ENCODE measurements around the gene ZNF423.
"Not testable (repeated sequence)": the region's sequence is repeated elsewhere in the genome, so short reads cannot be mapped to it uniquely, and the experiment has no call there.

Gene ZNF423

DNA sequence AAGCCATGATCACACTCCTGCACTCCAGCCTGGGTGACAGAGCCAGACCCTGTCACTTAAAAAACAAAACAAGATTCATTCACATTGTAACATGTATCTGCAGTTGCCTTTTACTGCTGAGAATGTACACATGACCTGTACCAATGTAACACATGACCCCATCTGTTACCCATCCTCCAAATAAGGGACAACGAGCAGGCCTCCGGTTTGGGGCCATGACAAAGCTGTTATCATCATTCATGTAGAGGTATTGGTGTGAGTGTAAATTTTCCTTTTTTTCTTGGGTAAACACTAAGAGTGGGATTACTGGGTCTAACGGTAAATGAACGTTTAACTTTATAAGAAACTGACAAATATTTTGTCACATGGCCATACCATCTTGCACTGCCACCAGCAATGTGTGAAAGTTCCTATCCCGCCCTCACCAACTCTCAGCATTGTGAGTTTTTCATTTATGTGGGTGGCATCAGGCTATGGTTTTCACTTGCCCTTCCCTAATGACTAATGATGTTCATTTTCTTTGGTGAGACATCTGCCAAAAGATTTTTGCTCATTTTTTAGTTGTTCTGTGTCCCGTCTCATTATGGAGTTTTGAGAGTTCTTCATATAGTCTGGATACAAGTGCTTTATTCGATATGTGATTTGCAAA, 336.8 kb downstream of the ZNF423 start:
- Histone ChIP-seq H3K36me3 (ENCODE audit: control insufficient read depth, insufficient read depth, low read length) (no peaks in the 10 kb centered on the region), H3K4me1 (ENCODE audit: control insufficient read depth, insufficient read depth, low read length) (no peaks in the 10 kb centered on the region), H3K27me3 (ENCODE audit: control insufficient read depth, insufficient read depth, low read length) (no peaks in the 10 kb centered on the region), H3K27ac (ENCODE audit: low read depth, low read length) (no peak overlapping the region), H3K9ac (ENCODE audit: low read length) (no peak overlapping the region), H3K4me3 (ENCODE audit: low read length) (no peak overlapping the region)

DNA sequence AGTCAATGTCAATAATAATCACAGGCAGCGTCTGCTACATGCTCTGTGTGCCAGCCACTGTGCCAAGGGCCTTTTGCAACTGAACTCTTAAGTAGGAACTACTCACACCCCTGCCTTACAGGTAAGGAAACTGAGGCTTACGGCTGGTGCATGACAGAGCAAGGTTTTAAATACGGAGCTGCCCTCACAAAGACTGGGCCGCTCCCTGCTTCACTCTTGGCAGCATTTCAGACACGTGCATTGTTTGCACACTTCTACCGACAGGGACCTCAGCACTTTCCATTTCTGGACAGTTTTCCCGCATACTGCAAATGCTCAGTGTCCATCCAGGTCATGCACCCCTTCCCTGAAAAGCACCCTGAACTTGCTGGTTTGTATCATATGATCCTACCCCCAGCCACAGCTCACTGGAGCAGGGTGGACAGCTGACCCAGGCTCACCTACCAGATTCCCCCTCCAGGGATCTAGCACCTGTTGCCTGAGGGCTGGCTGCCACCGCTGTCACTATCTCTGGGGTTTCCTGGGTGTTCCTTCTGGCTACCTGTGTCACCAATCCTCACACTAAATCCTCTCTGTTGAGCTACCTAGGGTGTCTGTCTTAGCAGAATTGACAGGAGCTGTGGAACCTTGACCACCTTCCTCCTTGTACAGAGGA, 339.4 kb downstream of the ZNF423 start:
- no peaks in the 10 kb centered on the region for H3K4me1 ChIP-seq (ENCODE audit: control insufficient read depth, insufficient read depth, low read length)

DNA sequence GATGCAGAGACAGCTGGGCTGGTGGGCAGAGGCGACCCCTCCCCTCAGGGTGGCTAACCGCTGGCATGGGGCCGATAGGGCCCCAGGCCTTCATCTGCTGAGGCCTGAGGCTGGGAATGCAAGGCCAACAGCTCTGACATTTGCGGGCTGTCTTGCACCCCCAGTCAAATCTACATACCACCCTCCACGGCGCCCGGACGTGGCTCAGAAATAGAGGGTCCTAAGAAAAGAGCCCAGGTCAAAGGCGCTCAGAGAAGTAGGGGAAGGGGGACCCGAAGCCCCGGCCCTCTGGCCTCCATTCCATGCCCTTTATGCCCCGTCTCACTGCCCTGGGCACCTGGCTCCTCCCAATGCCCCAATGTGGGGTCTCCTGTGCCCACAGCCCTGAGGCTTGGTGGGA, 340.1 kb downstream of the ZNF423 start:
- no peaks in the 10 kb centered on the region for H3K27me3 ChIP-seq (ENCODE audit: control insufficient read depth, insufficient read depth, low read length)
- H3K27ac ChIP-seq (ENCODE audit: low read depth, low read length), result no peak overlapping the region
- no peak overlapping the region for H3K9ac ChIP-seq (ENCODE audit: low read length)
- H3K36me3 ChIP-seq (ENCODE audit: control insufficient read depth, insufficient read depth, low read length), result no peaks in the 10 kb centered on the region
- H3K4me1 ChIP-seq (ENCODE audit: control insufficient read depth, insufficient read depth, low read length), result no peaks in the 10 kb centered on the region
- no peak overlapping the region for H3K4me3 ChIP-seq (ENCODE audit: low read length)

More for the DNA sequence above, 339.4 kb downstream of the ZNF423 start:
- Histone ChIP-seq H3K36me3 (ENCODE audit: control insufficient read depth, insufficient read depth, low read length) (no peaks in the 10 kb centered on the region), H3K27me3 (ENCODE audit: control insufficient read depth, insufficient read depth, low read length) (no peaks in the 10 kb centered on the region), H3K9ac (ENCODE audit: low read length) (no peak overlapping the region), H3K4me3 (ENCODE audit: low read length) (no peak overlapping the region), H3K27ac (ENCODE audit: low read depth, low read length) (no peak overlapping the region)

DNA sequence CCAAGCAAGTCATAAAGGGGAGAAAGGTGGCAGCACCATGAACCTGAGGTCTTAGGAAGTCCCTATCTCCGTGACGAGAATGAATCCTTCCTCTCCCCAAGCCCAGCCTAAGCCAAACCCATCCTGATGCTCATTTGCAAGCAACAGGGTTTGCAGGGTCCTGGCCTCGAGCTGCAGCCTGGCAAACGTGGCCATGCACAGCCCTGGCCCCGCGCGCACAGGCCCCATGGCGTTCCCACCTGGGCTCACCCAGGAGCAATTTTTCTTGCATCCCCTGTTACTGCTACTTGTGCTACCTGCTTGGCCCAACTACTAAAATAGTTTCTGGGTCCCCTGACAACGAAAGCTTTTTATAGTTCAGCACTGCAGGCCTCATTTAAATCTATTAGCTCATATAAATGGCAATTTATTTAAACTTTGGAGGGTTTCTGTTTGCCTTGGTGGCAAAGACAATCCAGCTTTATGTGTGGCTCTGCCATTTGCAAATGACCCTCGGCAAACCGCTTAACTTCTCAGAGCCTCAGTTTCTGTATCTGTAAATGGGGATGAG, 340.8 kb downstream of the ZNF423 start:
- H3K4me3 ChIP-seq (ENCODE audit: low read length), result no peak overlapping the region
- H3K4me1 ChIP-seq (ENCODE audit: control insufficient read depth, insufficient read depth, low read length), result no peaks in the 10 kb centered on the region
- H3K27me3 ChIP-seq (ENCODE audit: control insufficient read depth, insufficient read depth, low read length), result no peaks in the 10 kb centered on the region
- no peak overlapping the region for H3K27ac ChIP-seq (ENCODE audit: low read depth, low read length)
- no peak overlapping the region for H3K9ac ChIP-seq (ENCODE audit: low read length)
- H3K36me3 ChIP-seq (ENCODE audit: control insufficient read depth, insufficient read depth, low read length), result no peaks in the 10 kb centered on the region

DNA sequence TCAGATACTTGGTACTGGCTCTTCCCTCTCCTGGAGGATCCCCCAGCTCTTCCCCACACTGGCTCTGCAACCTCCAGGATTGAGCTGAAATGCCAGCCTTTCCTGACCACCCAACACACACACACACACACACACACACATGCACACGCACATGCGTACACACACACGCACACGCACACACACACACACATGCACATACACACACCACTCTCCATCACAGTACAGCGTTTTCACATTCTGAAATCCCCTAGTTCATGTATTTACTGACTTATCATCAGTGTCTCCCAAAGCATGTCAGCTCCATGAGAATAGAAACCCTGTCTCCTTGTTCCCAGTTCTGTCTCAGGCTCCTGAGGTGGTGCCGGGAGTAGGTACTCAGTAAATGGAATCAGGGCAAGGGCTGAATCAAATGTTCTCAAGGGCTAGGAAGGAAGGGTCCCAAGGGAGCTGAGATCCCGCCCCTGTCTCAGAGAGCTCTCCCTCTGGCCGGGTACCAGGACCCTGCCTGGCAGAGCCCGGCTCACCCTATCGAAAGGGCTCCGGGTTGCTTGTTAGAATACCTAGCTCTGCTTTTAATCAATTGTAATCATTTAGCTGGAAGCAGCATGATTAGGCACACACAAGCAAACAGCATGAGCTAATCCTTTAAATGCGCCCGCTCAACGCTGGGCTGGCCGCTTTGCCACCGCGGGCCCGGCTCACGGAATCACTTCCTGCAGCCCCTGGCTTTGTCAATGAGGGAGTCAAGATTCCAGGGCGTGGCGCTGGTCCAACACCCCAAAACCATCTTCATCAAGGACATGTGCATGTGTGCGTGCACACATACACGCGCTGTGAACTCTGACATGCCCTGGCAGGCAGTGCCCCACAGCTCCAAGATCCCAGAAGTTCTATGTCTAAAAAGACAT, 341.6 kb downstream of the ZNF423 start:
- no peak overlapping the region for H3K9ac ChIP-seq (ENCODE audit: low read length)
- no peak overlapping the region for H3K4me3 ChIP-seq (ENCODE audit: low read length)
- no peak overlapping the region for H3K27ac ChIP-seq (ENCODE audit: low read depth, low read length)
- no peaks in the 10 kb centered on the region for H3K36me3 ChIP-seq (ENCODE audit: control insufficient read depth, insufficient read depth, low read length)
- no peaks in the 10 kb centered on the region for H3K27me3 ChIP-seq (ENCODE audit: control insufficient read depth, insufficient read depth, low read length)
- H3K4me1 ChIP-seq (ENCODE audit: control insufficient read depth, insufficient read depth, low read length), result no peaks in the 10 kb centered on the region

DNA sequence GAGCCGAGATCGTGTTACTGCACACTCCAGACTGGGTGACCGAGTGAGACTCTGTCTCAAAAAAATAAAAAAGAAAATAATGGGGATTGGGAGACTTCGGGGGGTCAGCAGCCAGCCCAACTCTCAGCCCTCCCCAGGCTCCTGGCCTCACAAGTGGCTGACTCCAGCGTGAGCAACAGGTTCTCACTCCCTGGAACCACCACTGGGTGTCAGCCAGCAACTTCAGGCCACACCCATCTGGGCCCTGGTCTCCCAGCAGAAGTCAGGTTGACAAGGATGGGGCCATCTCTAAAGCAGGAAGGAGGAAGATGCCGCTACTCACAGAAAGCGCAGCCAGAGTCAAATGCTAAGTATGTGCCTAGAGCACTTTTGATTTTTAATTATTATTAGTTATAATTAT, 342.9 kb downstream of the ZNF423 start:
- Histone ChIP-seq H3K36me3 (ENCODE audit: control insufficient read depth, insufficient read depth, low read length) (no peaks in the 10 kb centered on the region), H3K9ac (ENCODE audit: low read length) (no peak overlapping the region), H3K27ac (ENCODE audit: low read depth, low read length) (no peak overlapping the region), H3K27me3 (ENCODE audit: control insufficient read depth, insufficient read depth, low read length) (no peaks in the 10 kb centered on the region), H3K4me1 (ENCODE audit: control insufficient read depth, insufficient read depth, low read length) (no peaks in the 10 kb centered on the region), H3K4me3 (ENCODE audit: low read length) (no peak overlapping the region)

DNA sequence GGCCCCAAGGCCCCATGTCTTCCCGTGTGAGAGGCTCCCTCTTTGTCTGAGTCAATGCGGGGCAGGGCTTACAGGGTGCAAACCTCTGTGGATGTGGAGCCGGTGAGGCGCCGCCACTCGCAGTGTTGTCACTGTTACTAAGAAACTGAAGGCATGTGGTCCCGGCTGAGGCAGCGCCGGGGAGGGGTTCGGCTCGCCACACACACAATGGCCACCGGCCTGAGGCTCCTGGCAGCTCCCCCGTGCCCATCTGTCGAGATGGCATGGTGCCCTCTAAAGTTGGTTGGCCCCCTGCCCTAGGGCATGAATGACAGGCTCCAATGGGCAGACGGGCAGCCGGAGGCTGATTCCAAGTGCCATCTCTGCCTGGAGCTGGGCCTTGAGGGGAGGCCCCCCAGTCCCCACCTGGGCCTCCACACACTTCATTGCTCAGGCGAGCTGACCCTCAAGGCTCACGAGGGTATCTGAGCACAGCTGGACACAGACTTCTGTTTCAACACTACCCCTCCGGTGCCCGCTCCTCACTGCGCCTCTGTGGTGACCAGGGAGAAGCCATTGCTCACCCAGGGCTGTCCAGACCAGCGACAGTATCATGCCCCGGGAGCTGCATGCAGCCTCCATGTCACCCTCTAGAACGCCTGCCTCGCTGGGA, 345.1 kb downstream of the ZNF423 start:
- Histone ChIP-seq H3K4me3 (ENCODE audit: low read length) (no peak overlapping the region), H3K9ac (ENCODE audit: low read length) (no peak overlapping the region), H3K27ac (ENCODE audit: low read depth, low read length) (no peak overlapping the region), H3K4me1 (ENCODE audit: control insufficient read depth, insufficient read depth, low read length) (no peaks in the 10 kb centered on the region), H3K36me3 (ENCODE audit: control insufficient read depth, insufficient read depth, low read length) (no peaks in the 10 kb centered on the region), H3K27me3 (ENCODE audit: control insufficient read depth, insufficient read depth, low read length) (no peaks in the 10 kb centered on the region)

DNA sequence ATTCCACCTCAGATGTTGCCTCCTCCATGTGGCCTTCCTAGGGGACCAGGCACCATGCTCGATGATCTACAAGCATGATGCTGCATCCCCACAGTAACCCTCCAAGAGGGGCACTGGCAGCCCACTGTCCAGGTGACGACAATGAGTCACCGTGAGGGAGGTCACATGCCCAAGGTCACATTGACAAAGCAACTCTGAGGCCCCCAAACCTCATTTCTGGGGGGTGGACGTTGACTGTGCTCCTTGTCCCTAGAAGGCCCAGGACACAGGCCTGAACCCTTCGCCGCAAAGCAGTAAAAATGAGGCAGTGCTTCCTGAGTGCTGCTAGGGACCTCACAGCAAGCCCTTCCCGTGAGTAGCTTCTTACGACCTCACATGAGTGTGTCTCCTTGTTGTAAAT, 345.8 kb downstream of the ZNF423 start:
- Histone ChIP-seq H3K4me1 (ENCODE audit: control insufficient read depth, insufficient read depth, low read length) (no peaks in the 10 kb centered on the region), H3K27me3 (ENCODE audit: control insufficient read depth, insufficient read depth, low read length) (no peaks in the 10 kb centered on the region), H3K4me3 (ENCODE audit: low read length) (no peak overlapping the region), H3K9ac (ENCODE audit: low read length) (no peak overlapping the region), H3K36me3 (ENCODE audit: control insufficient read depth, insufficient read depth, low read length) (no peaks in the 10 kb centered on the region), H3K27ac (ENCODE audit: low read depth, low read length) (no peak overlapping the region)

DNA sequence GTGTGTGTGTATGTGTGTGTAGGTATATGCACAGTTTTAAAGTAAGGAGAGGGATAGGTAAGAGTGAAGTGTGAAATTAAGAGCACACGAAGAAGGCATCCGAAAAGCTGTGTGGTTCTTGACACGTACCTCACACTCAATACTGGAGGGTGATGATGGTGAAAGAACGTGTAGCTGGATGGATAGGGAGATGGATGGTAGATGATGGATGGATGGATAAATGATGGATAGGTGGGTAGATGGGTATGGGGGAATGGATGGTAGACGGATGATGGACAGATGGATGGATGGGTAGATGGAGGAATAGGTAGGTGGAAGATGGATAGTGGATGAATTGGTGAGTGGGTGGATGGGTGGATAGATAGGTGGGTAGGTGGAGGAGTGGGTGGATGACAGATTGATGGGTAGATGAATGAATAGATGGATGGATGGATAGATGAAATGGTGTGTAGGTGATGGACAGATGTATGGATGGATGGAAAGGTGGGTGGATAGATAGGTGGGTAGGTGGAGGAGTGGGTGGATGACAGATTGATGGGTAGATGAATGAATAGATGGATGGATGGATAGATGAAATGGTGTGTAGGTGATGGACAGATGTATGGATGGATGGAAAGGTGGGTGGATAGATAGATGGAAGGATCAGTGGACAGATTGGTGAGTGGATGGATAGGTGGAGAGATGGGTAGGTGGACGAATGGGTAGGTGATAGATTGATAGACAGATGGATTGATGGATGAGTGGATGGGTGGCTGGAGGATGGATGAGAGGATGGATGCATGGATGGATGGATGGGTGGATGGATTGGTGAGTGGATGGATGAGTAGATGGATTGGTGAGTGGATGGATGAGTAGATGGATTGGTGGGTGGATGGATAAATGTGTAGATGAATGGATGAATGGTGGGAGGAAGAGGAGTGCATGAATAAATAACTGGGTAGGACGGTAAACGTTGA, 349.6 kb downstream of the ZNF423 start:
- not testable (repeated sequence) for H3K4me1 ChIP-seq (ENCODE audit: control insufficient read depth, insufficient read depth, low read length); H3K27me3 ChIP-seq (ENCODE audit: control insufficient read depth, insufficient read depth, low read length); H3K4me3 ChIP-seq (ENCODE audit: low read length); H3K9ac ChIP-seq (ENCODE audit: low read length); H3K27ac ChIP-seq (ENCODE audit: low read depth, low read length); H3K36me3 ChIP-seq (ENCODE audit: control insufficient read depth, insufficient read depth, low read length)

DNA sequence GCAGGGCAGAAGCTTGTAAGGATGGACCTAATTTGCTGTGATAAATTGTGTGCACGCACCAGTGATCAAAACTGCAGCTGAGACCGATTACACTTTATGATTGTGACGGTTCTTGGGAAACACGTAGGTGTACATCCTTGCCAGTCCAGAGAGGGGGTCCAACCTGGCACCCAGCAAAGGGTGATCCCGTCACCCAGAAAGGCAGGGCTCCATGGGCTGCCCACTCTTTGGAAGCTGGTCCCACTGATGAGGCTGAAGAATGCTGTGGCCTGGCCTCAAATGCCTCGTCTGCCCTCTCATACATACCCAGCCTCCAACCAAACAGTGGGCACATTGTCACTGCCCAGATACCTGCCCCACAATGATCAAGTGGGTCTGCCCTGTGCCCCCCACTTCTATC, 350.4 kb downstream of the ZNF423 start:
- Histone ChIP-seq H3K27me3 (ENCODE audit: control insufficient read depth, insufficient read depth, low read length) (no peaks in the 10 kb centered on the region), H3K4me3 (ENCODE audit: low read length) (no peak overlapping the region), H3K36me3 (ENCODE audit: control insufficient read depth, insufficient read depth, low read length) (no peaks in the 10 kb centered on the region)

DNA sequence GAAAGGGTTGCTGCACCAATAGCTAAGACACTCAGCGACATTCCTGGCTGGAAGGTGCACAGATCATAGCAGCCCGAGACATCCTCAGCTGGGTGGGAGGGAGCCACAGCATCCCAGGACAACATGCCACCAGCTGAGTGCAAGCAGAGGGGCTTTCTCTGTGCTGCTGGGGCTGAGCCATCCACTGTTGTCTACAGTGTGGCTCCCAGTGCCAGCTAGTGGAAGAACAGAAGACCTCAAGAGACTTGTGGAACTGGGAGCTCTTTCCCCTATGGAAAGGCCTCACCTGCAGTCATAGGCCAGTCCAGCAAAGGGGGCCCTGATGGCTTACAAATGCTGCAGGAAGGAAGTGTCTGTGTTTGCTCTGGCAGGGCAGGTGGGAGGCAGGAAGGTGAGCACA, 351.3 kb downstream of the ZNF423 start:
- no peak overlapping the region for H3K4me3 ChIP-seq (ENCODE audit: low read length)
- no peaks in the 10 kb centered on the region for H3K27me3 ChIP-seq (ENCODE audit: control insufficient read depth, insufficient read depth, low read length)
- no peak overlapping the region for H3K9ac ChIP-seq (ENCODE audit: low read length)
- no peaks in the 10 kb centered on the region for H3K36me3 ChIP-seq (ENCODE audit: control insufficient read depth, insufficient read depth, low read length)
- H3K4me1 ChIP-seq (ENCODE audit: control insufficient read depth, insufficient read depth, low read length), result no peaks in the 10 kb centered on the region
- no peak overlapping the region for H3K27ac ChIP-seq (ENCODE audit: low read depth, low read length)

More for the DNA sequence above, 350.4 kb downstream of the ZNF423 start:
- Histone ChIP-seq H3K4me1 (ENCODE audit: control insufficient read depth, insufficient read depth, low read length) (no peaks in the 10 kb centered on the region), H3K27ac (ENCODE audit: low read depth, low read length) (no peak overlapping the region), H3K9ac (ENCODE audit: low read length) (no peak overlapping the region)

All from rectal smooth muscle tissue (tissue), 1 donor.